ENCODE measurements around the gene VWA8.
"Not testable (repeated sequence)": the region's sequence is repeated elsewhere in the genome, so short reads cannot be mapped to it uniquely, and the experiment has no call there.

The VWA8 gene

GRCh38 chr13:41541142-41541938 lies 419.6 kb downstream of the VWA8 start:
- no peak overlapping the region for H2AFZ ChIP-seq (ENCODE audit: low read depth)
- no peak overlapping the region for H3K4me3 ChIP-seq (IDR thresholded peaks at IDR 0.05; ENCODE audit: insufficient read depth, low read depth, low read length)

GRCh38 chr13:41540240-41540639 lies 420.7 kb downstream of the VWA8 start:
- not testable (repeated sequence) for H3K27ac ChIP-seq; H3K4me3 ChIP-seq (IDR thresholded peaks at IDR 0.05; ENCODE audit: insufficient read depth, low read depth, low read length); H3K4me1 ChIP-seq (ENCODE audit: low read depth, poor library complexity, severe bottlenecking); H3K36me3 ChIP-seq (ENCODE audit: insufficient read depth); H4K20me1 ChIP-seq (ENCODE audit: insufficient read depth); H3K4me2 ChIP-seq; H2AFZ ChIP-seq (ENCODE audit: low read depth); H3K27me3 ChIP-seq (ENCODE audit: insufficient read depth, low read depth); H3K9ac ChIP-seq; H3K79me2 ChIP-seq (ENCODE audit: insufficient read depth, low read depth)

More at GRCh38 chr13:41541142-41541938, 419.6 kb downstream of the VWA8 start:
- no peaks in the 10 kb centered on the region for H3K4me1 ChIP-seq (ENCODE audit: low read depth, poor library complexity, severe bottlenecking)
- no peak overlapping the region for H3K9ac ChIP-seq
- no peaks in the 10 kb centered on the region for H4K20me1 ChIP-seq (ENCODE audit: insufficient read depth)
- no peaks in the 10 kb centered on the region for H3K79me2 ChIP-seq (ENCODE audit: insufficient read depth, low read depth)
- no peaks in the 10 kb centered on the region for H3K27me3 ChIP-seq (ENCODE audit: insufficient read depth, low read depth)
- H3K36me3 ChIP-seq (ENCODE audit: insufficient read depth): no peaks in the 10 kb centered on the region
- TF ChIP-seq CTCF (conservative IDR thresholded peaks at IDR 0.05; ENCODE audit: low read depth, low read length): no peak
- H3K4me2 ChIP-seq: no peak overlapping the region
- no peak overlapping the region for H3K27ac ChIP-seq

DNA sequence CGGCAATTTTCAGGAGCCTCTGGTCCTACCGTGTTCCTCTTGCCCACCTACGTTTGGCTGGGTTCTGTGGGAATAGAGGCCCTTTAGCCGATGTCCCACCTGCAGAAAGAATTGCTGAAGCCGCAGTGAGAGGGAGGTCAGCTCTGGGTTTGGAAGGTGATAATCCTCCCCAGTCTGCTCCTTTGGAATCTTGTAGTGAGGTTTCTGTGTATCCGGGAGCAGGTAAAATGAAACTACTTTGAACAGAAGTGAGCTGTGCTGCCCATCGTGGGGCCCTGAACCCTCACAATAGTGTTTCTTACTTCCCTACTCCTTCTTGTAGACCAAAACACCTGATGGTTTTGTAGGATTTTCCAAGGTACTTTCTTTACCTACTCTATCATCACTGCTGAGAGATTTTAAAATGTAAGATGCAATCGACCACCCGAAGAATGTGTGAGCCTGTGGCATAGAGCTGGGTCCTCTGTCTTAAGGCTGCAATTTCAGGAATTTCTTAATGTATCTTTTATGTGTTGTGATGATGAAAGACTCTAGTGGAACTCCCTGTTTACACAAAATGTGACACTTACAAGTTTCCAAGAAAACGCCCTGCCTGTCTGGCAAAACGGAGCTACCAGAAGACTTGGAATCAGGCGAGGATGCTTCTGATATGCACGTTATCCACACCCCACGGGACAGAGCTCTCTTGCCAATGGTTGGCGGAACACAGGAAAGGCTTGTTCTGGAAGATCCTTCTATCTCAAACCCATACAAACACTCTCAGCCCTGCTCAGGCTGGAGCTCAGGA lies 427.4 kb downstream of the VWA8 start:
- H3K4me3 ChIP-seq (IDR thresholded peaks at IDR 0.05; ENCODE audit: insufficient read depth, low read depth, low read length): no peak overlapping the region
- no peak for TF ChIP-seq CTCF (conservative IDR thresholded peaks at IDR 0.05; ENCODE audit: low read depth, low read length)
- H4K20me1 ChIP-seq (ENCODE audit: insufficient read depth): no peaks in the 10 kb centered on the region
- H3K4me1 ChIP-seq (ENCODE audit: low read depth, poor library complexity, severe bottlenecking): no peaks in the 10 kb centered on the region
- H3K79me2 ChIP-seq (ENCODE audit: insufficient read depth, low read depth): no peaks in the 10 kb centered on the region
- no peaks in the 10 kb centered on the region for H3K36me3 ChIP-seq (ENCODE audit: insufficient read depth)
- H3K4me2 ChIP-seq: no peak overlapping the region
- no peak overlapping the region for H2AFZ ChIP-seq (ENCODE audit: low read depth)
- no peaks in the 10 kb centered on the region for H3K27me3 ChIP-seq (ENCODE audit: insufficient read depth, low read depth)
- H3K9ac ChIP-seq: no peak overlapping the region
- no peak overlapping the region for H3K27ac ChIP-seq

- Histone ChIP-seq H3K4me3 (IDR thresholded peaks at IDR 0.05; ENCODE audit: insufficient read depth, low read depth, low read length) (no peak overlapping the region), H3K27me3 (ENCODE audit: insufficient read depth, low read depth) (no peaks in the 10 kb centered on the region), H3K27ac (no peak overlapping the region), H4K20me1 (ENCODE audit: insufficient read depth) (no peaks in the 10 kb centered on the region), H3K36me3 (ENCODE audit: insufficient read depth) (no peaks in the 10 kb centered on the region), H3K79me2 (ENCODE audit: insufficient read depth, low read depth) (no peaks in the 10 kb centered on the region), H2AFZ (ENCODE audit: low read depth) (no peak overlapping the region), H3K4me1 (ENCODE audit: low read depth, poor library complexity, severe bottlenecking) (no peaks in the 10 kb centered on the region), H3K9ac (no peak overlapping the region), H3K4me2 (no peak overlapping the region)
- no peak for TF ChIP-seq CTCF (conservative IDR thresholded peaks at IDR 0.05; ENCODE audit: low read depth, low read length)
These were observed 432.9 kb downstream of the VWA8 start for GRCh38 chr13:41528021-41528420.

All from KMS-11 (cell line).